DMS153 treated with DMSO at 0.1 percent for 48 hours (cell line): Measurements from ENCODE around the gene TPRG1L.
"Not testable (repeated sequence)": the region's sequence is repeated elsewhere in the genome, so short reads cannot be mapped to it uniquely, and the experiment has no call there.

Experiments used
- DNase-seq: peaks from one replicate; lab custom pipeline; 2025; ENCODE audit not compliant: unreplicated experiment; lab: John Stamatoyannopoulos, UW

TPRG1L gene

GRCh38 chr1:3608154-3608553 is 16.7 kb upstream of the TPRG1L start:
- DNase-seq = no peak

- DNase-seq = no peak
These were observed 15.6 kb upstream of the TPRG1L start for GRCh38 chr1:3609016-3609768.

- no peak for DNase-seq
These were observed 14.9 kb upstream of the TPRG1L start for GRCh38 chr1:3609769-3610526.

- no peak for DNase-seq
These were observed 14.2 kb upstream of the TPRG1L start for GRCh38 chr1:3610527-3611169.

GRCh38 chr1:3611170-3612019 is 13.4 kb upstream of the TPRG1L start, which contains the start of gene MEGF6:
MEGF6 (minus strand) TSS chr1:3611508; CDS start chr1:3611268, 240 bp downstream.
- DNase-seq = no peak

DNA sequence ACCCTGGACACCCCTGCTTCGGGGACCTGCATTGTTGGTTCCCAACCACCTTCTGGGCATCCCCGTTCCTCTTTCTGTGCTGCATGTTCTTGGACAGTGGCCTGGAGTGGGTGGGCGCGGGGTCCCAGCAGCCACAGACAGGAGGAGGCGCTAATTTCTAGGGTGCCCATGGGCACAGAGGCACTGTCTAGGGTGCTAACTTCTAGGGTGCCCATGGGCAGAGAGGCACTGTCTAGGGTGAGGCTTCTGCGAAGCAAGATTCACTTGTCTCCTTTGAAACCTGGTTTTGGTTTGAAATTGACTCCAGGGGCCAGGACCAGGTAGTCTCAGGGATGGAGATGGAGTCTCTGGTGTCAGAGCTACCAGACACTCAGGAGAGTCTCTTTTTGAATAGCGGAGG is 12.7 kb upstream of the TPRG1L start:
- no peak for DNase-seq

DNA sequence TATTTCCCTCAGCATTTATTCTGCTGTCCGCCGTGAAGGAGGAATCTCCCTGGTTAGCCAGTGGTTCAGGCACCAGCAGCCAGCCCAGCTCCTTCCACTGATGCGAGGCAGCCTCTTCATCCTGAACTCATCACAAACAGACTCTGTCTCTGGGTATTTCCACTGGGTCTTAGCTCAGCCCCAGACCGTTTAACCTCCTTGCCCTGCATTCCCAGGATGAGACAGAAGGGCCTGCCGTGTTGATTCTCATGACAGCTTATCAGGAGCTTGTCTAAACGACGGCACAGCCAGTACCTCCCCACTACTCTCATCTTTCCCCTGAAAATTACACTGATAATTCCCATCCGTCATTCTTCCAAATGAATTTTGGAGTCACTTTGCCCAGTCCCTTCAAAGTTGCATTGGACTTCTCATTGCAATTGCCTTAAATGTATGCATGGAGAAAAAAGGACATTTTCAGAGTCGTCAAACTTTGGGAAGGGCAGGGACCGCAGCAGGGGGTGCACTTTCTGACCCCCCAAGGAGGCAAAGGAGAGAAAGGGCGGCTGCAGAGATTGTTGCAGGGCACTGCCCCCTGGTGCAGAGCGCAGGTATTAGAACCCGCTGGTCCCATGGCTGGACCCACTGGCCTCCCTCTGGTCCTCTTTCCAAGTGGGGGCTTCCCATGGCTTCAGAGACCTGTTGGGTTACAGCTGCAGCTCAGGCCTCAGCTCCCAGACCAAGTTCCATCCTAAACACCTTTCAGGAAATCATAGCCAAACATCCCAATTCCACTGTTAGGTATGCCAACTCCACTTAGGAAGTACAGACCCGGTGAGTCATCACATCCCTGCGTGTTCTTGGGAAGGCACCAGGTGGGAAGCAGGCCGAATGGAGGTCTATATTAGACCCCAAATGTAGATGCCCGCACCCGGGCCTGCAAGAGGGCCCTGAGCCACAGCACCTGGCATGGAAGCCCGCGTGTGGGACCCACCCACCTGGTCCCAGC is 9.8 kb upstream of the TPRG1L start:
- no peak for DNase-seq

DNA sequence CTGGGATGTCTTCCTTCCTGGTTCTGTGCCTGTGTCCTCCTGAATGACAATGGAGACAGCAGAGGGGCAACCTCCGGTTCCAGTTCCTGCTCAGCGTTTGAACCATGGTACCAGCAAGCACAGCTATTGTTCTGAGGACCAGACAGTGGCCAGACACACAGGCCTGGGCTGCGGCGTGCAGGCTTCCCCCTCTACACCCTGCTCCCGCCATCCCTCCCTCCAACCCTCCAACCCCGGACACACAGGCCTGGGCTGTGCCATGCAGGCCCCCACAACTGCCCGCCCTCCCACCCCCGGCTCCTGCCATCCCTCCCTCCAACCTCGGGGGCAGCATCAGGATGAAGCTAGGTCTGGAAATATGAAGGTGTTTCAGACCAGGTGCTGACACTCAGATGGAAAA is 8.0 kb upstream of the TPRG1L start:
- DNase-seq = no peak

DNA sequence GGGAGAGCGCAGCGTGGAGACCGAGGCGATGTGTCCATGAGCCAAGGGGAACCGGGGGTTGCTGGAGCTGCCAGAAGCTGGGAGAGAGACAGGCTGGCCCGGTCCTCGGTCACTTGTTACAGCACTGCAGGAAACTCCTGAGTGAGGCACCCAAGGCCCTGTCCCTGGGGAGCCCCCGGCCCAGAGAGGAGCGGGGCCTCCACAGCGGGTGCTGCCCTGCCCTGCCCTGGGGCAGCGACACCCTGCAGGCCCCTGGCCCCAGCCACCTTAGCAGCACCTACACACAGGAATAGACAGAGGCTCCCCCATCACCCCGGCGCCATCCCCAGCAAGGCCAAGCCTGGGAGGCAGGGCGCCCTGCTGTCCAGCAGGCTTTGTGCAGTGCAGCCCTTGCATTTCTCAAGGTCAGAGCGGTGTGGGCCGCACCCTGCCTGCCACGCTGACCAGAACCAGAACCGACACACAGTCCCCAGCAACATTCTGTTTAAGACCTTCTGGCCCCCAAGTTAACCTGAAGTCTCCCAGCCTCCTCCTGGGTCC is 6.9 kb upstream of the TPRG1L start:
- no peak for DNase-seq

- DNase-seq = no peak
These were observed 6.3 kb upstream of the TPRG1L start for GRCh38 chr1:3618531-3618880.

DNA sequence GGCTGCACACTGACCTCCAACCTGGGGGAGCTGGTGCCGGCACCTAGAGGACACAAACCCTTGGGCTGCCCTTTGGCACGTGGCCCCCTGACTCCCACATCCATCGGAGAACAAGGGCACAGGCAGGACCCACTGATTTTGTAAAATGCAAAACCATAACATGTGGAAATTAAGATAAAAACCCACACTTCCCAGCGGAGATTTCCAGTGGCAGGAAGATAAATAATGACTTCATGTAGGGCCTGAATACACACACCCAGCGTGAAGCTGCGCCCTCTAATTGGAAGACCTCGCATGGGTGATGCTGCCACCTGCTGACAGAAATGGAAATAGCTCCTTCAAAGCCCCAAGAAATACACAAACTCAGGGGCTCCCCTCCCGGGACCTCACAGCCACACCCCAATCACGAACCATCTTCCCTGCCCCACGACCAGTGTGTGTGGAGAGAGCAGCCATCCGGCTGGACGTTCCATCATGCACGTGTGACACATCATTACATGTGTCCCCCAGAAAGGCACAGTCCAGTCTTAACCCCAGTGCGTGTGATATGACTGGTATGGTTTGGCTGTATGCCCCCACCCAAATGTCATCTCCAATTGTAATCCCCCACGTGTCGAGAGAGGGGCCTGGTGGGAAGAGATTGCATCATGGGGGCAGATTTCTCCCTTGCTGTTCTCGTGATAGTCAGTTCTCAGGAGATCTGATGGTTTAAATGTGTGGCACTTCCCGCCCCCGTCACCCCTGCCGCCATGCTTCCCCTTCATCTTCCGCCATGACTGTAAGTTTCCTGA is 5.7 kb upstream of the TPRG1L start:
- peak; percentile 23 for DNase-seq

DNA sequence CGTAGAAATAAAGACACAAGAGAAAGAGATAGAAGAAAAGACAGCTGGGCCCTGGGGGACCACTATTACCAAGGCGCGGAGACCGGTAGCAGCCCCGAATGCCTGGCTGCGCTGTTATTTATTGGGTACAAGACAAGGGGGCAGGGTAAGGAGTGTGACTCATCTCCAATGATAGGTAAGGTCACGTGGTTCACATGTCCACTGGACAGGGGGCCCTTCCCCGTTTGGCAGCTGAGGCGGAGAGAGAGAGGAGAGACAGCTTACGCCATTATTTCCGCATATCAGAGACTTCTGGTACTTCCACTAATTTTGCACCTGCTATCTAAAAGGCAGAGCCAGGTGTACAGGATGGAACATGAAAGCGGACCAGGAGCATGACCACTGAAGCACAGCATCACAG is 4.1 kb upstream of the TPRG1L start:
- no peak for DNase-seq

DNA sequence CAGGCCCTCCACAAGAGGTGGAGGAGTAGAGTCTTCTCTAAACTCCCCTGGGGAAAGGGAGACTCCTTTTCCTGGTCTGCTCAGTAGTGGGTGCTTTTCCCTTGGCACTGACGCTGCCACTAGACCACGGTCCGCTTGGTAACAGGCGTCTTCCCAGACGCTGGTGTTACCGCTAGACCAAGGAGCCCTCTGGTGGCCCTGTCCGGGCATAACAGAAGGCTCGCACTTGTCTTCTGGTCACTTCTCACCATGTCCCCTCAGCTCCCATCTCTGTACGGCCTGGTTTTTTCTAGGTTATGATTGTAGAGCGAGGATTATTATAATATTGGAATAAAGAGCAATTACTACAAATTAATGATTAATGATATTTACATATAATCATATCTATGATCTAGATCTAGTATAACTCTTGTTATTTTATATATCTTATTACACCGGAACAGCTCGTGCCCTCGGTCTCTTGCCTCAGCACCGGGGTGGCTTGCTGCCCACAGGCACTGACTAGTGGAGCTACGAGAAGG is 3.6 kb upstream of the TPRG1L start:
- DNase-seq = not testable (repeated sequence)

DNA sequence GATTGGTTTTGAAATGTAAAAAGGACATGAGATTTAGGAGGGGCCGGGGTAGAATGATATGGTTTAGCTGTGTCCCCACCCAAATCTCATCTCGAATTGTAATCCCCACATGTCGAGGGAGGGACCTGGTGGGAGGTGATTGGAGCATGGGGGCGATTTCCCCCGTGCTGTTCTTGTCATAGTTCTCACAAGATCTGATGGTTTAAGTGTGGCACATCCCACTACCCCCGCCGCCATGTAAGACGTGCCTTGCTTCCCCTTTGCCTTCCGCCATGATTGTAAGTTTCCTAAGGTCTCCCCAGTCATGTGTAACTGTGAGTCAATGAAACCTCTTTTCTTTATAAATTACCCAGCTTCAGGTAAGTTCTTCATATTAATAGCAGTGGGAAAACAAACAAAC is 2.7 kb upstream of the TPRG1L start:
- not testable (repeated sequence) for DNase-seq

DNA sequence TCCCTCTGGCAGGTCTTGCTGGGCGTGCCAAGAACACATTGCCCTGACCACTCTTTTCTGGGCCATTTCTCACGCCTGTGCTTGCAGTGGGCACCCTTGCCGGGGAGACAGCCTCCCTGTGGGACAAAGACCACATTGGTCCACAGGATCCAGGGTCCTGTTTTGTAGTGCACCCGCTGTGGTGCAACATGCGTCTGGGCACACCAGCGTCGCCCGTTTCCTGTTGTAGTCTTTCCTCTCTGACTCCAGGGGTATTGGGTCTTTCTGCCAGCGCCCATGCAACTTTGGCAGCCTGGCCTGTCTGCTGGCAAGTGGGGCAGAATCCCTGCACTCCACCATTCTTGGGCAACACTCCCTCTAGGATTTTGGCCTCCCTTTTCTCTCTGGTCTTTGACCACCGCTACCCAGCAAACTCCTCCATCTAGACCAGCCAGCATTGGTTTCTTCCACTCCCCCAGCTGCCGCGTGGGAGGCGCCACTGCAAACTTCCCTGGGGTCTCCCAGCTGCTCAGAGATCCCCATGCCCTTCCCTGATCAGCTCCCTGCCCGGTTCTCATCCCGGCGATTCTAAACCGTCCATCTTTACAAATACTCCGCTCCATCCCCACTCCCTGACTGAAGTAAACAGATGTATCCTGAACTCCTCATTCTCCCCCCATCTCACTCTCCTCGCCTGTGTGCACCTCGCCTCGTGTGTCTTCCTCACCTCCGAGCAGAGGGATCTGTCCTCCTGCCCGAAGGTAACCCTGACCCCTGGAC is 1.2 kb upstream of the TPRG1L start:
- DNase-seq = no peak

DNA sequence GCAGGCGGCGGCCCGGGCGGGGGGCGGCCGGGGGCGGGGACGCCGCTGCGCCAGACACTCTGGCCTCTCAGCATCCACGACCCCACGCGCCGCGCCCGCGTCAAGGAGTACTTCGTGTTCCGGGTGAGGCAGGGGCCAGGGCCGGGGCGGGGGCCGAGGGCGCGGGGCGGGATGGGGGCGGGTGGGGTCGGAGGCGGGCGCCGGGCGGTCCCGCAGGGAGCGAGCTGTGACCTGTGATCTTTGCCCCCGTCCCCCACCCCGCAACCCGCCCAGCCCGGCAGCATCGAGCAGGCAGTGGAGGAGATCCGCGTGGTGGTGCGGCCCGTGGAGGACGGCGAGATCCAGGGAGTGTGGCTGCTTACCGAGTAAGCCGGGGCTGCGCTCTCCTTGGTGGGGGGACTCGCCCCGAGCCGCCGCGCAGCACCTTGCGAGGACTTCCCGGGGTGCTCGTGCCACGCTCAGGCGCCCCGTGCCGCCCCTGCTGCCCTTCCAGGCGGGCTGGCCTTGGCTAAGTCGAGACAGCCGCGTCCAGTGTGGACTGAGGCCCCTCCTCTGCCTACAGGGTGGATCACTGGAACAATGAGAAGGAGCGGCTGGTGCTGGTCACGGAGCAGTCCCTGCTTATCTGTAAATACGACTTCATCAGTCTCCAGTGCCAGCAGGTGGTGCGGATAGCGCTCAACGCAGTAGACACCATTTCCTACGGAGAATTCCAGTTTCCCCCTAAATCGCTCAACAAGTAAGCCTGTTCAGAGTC is 514 bp downstream of the TPRG1L start:
- no peak for DNase-seq

GRCh38 chr1:3626025-3626424 is 1.2 kb downstream of the TPRG1L start:
- no peak for DNase-seq
